GM18502 (cell line): Measurements from ENCODE around the gene SLC39A11.

Source experiments
- ATAC-seq: cut with Tn5 transposase; IDR thresholded peaks from one replicate; pipeline ENCODE4 v1.9.1; 2021; ENCODE audit warnings: mild to moderate bottlenecking; ENCODE audit not compliant: unreplicated experiment, poor library complexity

SLC39A11 gene

DNA sequence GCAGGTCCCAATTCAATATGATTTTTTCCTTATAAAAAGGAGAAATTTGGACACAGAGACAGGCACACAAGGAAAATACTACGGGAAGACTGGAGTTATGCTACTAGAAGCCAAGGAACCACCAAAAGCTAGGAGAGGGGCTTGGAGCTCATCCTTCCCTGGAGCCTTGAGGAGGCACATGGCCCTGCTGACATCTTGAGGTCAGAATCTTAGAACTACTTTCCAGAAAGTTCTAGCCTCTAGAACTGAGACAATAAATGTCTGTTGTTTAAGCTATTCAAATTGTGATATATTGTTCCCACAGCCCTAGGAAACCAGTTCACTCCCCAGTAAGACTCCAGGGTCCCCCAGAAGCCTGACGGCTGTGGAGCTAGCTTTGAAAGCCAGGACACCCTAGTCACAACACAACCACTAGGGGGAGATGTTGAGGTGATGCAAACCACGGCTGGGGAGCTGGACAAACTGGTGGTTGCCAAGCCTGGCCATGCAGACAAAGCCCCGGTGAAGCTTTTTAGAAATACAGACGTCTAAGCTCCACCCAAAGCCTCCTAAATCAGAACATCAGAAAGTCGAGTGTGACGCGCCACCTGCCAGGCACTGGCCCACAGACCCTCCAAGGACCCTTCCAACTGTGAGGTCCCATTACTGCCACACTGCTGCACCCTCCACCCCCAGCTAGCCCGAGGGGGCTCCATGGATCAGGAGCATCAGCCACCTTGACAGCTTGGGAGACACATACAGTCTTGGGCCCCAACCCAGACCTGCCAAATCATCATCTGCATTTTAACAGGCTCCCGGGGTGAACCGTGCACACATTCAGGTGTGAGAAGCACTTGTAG, 106.4 kb downstream of the SLC39A11 start:
- peak; percentile 84 for ATAC-seq

DNA sequence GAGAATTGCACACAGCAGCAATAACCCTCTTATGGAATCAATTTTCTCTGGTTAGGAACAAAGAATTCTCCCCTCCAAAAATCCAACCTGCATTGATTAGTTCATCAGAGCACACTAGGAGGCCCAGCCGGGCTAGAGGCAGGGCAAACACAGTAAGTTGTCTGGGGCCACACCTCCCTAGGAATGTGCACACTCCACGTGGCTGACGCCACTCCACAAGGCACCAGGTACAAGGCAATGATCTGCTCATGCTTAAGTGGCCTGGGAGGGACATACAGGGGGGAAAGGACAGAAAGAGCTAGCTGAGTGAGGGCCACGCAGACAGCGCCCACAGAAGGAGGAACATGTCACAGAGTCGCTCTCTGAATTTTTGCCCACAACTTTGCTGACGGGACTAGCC, 107.6 kb downstream of the SLC39A11 start:
- no peak for ATAC-seq

DNA sequence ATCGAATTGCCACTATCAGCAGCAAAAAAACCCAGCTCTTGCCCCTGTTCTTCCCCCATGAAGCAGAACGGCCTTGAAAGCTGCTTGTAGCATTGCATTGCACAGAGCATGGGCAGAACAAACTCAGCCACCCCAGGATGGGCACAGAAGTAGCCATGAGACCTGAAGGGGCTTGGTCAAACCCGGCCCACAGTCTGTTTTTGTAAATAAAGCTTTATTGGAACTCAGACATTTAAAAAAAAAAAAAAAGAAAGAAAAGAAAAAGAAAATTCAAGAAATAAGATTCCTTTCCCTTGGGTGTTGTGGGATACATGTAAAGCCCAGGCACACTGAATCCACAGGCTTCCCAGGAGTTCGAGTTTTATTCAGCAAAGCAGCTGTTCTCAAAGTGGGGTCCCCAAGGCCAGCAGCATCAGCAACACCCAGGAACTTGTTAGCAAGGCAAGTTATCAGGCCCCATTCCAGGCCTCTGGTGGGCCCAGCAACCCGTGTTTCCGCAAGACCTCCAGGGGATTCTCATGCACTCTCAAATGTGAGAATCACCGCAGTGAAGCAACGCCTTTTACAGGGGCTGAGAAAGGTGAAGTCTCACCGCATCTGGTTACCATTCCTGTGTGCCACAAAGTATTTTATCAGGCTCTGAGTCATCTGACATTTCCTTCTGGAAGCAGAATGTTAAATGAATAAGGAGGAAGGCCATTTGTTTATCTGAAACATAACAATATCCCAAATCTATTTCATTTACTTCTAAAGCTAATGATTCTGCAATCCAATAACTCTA, 108.2 kb downstream of the SLC39A11 start:
- ATAC-seq = no peak

DNA sequence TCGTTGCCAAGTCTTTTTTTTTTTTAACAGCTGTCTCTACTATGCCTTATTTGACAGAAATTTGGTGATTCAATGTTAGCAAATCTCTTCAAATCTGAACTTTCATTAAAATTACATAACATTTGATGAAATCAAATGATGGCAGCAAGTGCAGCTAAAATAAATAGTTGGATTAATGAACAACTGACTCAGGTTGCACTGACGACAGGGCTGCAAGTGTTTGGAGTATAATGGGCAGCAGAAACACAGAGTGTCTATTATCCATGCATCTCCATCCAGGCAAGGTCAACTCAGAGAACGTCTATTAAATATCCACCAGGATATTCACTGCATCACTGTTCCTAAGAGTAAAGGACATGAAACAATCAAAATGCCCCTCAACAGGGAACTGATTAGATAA, 109.8 kb downstream of the SLC39A11 start:
- no peak for ATAC-seq

DNA sequence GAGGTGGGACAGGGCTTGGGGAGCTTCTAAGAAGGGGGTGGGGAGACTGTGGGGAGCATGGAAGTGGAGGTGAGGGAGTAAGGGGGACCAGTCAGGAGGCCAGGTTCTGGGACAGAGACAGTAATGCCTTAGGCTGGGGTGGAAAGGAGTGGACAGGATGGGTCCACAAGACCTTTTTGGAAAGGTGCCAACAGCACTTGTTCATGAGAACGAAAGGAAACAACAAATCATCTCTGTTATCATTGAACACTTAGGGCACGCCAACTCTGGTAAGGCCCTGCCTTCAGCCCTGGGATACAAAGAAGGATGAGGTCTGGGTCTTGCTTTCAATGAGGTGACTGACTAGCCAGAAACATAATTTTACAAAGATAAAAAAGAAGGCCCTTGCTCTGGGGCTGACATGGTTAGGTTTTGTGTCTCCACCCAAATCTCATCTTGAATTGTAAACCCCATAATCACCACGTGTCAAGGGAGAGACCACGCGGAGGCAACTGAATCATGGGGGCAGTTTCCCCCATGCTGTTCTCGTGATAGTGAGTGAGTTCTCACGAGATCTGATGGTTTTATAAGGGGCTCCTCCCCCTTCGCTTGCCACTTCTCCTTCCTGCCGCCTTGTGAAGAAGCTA, 113.8 kb downstream of the SLC39A11 start:
- no peak for ATAC-seq

DNA sequence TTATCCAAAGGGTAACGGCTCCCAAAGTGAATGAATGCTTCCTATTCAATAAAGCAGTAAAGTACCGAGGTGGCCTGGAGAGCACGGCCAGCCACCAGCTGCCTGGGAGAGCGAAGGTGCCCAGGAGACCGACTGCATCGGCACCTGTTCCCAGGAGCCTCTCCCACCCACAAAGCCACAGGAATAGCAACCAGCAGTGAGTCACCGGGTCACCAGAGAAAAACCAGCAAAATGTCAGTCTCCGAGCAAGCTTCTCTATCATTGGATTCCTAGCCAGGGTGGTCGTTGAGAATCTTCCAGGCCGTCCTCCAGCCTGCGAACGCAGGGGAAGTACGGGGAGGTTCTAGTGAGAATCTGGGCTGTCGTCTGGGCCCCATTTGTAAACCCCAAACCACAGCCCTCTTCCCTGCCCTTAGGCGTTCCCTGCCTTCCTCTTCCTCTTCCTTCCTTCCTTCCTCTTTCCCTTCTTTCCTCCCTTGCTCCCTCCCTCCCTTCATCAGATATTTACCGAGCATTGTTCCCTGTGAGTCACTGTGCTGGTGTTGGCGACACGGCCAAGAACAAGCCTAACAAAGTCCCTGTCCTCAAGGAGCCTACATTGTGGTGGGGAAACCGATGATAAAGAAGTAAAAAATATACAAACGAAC, 114.6 kb downstream of the SLC39A11 start:
- ATAC-seq = no peak

DNA sequence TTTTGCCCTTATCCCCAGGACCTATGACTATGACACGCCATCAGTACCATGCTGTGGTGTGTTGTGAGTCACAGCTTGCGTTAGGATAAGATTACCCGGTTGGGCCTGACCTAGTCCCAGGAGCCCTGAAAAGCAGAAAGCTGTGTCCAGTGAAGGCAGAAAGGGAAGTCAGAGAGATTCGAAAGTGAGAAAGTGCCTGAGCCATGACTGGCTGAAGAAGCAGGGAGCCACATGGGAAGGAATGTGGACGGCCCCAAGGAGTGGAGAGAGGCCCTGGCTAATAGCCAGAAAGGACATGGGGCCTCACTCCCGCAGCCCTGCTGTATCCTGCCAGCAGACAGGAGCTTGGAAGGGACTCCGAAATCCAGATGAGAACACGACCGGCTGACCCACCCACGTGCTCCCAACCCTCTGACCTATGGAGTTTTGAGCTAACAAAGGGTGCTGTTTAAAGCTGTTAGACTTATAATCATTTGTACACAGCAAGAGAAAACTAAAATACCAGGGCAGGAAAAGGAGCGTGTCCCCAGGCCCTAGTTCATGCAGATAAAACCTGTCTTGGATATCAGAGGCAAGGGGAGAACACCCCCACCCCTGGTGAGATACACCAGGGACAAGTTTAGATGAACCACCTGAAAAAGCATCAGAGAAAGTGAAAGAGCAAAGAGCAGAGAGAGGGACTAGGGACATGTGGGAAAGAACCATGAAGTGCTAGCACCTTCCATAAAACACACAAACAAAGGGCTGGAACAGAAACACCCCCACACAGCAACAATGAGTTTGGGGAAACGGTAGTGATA, 115.3 kb downstream of the SLC39A11 start:
- ATAC-seq = peak; percentile 76

DNA sequence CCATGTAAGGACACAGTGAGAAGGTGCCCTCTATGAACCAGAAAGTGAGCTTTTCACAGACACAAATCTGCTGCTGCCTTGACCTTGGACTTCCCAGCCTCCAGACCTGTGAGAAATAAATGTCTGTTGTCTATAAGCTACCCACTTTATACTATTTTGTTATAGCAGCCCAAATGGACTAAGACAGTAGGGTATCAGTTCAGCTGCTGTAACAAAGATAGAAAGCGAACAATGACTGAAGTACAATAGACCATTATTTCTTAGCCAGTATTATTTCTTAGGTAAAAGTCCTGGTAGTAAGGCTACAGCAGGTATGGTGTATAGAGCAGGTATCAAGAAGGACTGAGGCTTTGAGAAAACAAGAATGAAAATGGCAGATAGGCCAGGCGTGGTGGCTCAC, 117.0 kb downstream of the SLC39A11 start:
- no peak for ATAC-seq

DNA sequence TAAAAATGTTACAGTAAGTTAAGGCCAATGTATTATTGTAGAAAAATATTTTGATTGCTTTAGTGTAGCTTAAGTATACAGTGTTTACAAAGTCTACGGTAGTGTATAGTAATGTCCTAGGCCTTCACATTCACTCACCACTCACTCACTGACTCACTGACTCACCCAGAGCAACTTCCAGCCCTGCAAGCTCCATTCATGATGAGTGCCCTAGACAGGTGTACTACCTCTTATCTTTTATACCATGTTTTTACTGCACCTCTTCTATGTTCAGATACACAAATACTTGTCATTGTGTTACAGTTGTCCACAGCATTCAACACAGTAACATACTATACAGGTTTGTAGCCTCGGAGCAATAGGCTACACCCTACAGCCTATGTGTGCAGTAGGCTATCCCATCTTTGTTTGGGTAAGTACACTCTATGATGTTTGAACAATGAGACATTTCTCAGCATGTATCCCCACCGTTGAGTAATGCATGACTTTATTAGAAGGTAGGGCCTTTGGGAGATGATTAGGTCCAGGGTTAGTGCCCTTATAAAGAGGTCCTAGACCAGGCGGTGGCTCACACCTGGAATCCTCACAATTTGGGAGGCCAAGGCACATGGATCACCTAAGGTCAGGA, 117.8 kb downstream of the SLC39A11 start:
- no peak for ATAC-seq

DNA sequence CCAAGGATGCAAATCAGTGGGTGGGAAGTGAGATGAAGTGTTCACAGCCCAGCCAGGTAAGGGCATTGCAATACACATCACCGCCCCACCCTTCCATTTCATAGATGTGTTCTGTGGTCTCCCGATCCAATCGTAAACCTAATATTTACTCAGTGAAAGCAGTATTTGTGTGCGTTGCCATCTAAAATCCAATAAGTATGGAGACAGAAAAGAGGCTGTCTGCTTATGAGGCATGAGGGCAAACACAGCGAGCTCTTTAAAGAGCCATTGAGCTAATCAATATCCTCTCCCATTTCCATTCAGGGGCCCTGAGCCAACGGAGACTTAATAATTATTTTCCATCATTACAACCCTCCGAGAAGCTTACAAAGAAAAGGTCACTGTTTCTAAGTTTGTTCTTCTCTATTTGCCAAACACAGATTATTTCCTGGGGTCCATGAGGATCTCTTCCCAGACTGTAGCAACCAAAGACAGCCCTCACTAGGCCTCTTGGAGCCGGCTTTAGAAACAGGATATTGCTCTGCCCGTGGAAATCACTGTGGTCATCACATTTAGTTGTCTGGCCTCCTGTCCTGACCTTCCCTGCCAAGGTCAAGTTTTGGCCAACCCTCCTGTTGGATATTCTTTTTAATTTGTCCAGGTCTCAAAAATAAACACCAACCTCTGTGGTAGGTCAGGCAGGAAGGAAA, 120.1 kb downstream of the SLC39A11 start:
- no peak for ATAC-seq

DNA sequence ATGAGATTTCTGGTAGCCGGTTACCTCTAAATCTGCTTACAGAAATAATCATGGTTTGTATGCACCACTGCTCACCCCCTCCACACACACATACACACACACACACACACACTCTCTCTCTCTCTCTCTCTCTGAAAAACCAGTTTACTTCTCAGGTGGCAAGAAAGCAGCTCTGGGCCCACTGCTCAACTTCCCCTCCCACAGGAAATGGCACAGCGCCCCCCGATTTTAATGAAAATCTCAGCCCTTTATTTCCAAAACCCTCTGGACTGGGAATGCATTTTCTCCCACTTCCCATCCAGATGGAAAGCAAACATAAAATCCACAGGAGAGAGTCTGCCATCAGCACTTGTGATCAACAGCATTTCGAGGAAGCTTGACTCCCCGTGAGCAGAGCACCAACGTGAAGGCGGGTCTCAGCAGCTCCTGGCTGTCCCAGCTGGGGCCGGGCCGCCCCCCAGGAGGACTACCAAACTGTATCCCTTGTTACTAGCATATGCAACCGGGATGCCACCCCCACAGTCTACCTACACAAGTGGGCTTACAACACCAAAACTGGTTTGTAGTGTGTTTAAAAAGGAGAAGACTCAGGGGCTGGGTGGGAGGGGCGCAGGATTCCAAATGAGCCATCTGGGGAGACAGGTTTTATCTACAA, 121.1 kb downstream of the SLC39A11 start:
- no peak for ATAC-seq

DNA sequence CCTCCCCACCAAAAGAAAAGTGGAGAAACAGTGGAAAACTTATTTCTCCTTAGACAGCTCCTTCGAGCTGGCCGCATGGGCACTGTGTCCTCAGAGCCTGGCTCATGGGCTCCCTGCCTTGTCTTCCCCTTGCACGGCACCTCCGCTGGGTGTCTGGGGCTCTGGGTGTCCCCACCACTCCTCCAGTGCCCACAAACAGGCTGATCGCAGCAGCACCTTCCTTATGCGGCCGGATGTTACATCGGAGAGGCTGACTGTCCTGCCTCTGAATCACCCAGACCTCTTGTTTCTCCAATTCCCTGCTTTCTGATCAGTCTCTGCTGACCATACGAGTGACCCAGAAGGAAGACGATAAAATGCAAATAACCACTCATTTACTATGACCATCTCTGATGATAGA, 121.7 kb downstream of the SLC39A11 start:
- no peak for ATAC-seq

DNA sequence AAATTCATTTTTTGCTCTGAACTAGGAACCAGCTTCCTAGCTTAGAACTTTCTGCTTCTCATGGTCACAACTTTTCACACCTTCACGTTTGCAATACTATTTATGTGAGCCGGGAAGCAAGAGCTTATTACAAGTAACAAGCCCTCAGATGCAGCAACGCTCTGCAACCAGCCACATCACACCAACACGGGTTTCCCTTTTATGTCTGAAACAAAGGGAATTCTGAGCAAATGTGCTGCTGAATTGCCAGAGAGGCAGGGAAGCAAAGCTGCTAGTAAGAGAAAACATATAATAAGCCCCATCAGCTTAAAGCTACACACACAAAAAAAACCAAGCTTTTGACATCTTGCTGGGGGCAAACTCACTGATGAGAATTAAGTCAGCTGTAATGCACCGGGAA, 122.2 kb downstream of the SLC39A11 start:
- no peak for ATAC-seq

DNA sequence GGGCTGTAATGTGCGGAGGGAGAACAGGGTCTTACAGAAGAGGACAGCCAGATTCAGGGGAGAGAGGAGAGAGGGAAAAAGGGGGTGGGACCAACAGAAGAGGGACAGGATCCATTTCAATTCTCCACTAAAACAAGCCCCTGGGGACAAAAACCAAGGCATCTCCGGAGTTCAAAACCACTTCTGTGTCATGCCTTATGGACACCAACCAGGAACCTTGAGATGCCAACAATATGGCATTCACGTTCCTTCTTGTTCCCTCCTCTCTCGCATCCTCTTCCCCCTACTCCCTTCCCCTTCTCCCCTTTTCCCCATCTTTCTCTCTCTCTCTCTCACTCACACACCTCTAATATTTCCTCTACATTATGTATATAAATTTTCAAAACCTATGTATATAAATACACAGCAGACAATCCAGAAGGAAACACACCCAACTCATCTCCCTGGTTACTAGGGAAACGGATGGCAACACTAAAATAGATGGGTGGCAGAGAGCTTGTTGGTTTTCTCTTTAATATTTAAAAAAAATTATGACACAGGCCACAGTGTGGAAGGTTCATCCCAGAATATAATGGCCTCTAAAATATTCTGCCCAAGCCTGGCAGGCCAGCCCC, 123.1 kb downstream of the SLC39A11 start:
- ATAC-seq = no peak

DNA sequence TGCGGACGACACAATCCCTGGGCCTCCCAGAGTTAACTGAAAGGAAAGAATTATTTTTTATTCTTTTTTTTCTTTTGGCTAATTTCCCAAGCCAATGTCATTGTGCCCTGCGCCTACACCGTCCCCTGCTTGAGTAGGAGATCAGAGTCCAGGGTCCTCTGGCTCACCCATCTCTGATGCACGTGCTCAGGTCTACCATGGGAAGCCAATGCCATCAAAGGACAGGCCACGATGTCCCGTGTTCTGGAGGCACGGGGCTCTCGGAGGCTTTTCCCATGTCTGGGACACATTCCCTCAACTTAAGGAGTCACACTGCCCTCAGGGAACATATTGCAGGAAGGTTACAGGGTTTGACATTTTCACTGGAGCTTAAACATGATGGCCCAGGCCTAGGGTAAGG, 123.7 kb downstream of the SLC39A11 start:
- no peak for ATAC-seq

DNA sequence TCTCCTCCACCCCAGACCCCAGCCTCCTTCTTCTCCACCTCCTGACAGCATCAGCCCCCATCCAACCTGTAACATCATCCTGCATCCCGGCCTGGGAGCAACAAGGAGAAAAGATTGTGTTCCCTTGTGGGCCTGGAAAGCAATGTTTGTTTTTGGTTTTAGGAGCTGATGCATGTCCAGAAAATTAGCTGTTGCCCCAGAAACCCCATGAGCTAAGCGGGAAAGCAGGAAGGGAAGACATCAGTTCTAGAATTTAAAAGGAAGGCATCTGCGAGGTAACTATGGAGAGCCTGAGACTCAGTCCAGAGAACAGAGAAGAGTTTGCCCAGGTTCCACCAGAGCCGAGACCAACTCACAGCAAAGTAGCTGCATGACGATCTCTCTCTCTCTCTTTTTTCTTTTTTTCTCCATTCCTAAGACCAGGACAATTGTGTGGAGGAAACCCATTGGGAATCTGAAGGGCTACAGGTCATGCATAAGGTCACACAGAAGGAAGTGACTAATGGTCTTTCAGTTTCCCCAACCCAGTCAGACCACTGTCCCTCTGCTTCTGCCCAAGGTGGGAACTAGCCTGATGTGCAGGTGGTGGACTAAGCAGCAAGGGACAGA, 124.4 kb downstream of the SLC39A11 start:
- no peak for ATAC-seq

DNA sequence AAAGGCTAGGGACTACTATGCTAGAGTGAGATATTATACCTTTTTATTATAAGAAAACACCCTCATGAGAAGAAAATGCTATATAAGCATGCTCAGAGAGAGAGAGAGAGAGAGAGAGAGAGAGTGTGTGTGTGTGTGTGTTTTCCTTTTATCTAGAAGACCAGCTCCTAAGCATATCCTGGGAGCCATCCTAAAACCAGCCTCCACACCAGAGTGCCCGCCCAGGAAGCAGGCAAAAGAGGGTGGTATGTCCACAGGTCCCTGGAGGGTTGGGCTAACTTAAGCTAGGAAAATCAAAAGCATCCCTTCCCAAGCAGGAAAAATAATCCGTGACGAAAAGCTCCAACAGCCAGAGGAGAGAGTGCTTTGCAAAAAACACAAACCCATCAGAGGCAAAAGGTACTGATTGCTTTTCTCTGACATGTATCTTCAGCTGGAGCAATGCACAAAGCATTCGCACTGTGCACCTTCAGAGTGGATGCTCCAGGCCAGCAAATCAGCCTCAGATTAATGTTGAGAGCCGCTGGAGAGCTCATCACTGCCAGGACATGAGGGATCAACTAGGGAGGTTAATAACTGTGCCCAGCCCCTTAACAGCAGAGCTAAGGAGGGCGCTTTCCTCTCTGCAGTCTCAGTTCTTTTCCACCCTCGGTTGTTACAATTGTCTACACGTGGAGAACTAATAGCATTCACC, 125.1 kb downstream of the SLC39A11 start:
- no peak for ATAC-seq
